Natural killer cell (primary cell): ENCODE data around the gene CHCT1. TPM values are rescaled to one million over a fixed set of nuclear protein-coding genes. Genes with fewer than 3 reads are reported as not detected.
A peak's percentile ranks its signal among the peaks of the same experiment; 100 is the strongest.
"Not testable (repeated sequence)": the region's sequence is repeated elsewhere in the genome, so short reads cannot be mapped to it uniquely, and the experiment has no call there.

Experiments used
- ATAC-seq, 3 donors: fragments of 150-1000 bp in 2 of 3; fragments of 200-7000 bp in 1 of 3; cut with Tn5 transposase; 1 replicate in 1 of 3; 2 replicates in 2 of 3; pipeline ENCODE4 v1.10.0; 2021; ENCODE audit warnings: mild to moderate bottlenecking in 2 of 3, moderate library complexity in 2 of 3
- DNase-seq, 2 donors: peaks; one replicate each; pipeline versions ENCODE4 v3.0.0 to v3.0.0-alpha.2; 2013 to 2021; ENCODE audit warnings: mixed read lengths in 1 of 2
- H3K27ac ChIP-seq: one replicate; pipeline ENCODE4 v1.5.1; 2013; ENCODE audit warnings: mild to moderate bottlenecking, low read length
- H3K27me3 ChIP-seq: one replicate; pipeline ENCODE4 v1.6.1; 2013; ENCODE audit warnings: low read length; ENCODE audit not compliant: control insufficient read depth, insufficient read depth
- H3K36me3 ChIP-seq: one replicate; pipeline ENCODE4 v1.6.1; 2013; ENCODE audit warnings: low read length; ENCODE audit not compliant: control insufficient read depth, insufficient read depth
- H3K4me1 ChIP-seq: one replicate; pipeline ENCODE4 v1.6.1; 2013; ENCODE audit warnings: low read length; ENCODE audit not compliant: control insufficient read depth, insufficient read depth
- H3K4me3 ChIP-seq: one replicate; pipeline ENCODE4 v1.5.1; 2013; ENCODE audit warnings: low read length
- H3K9me3 ChIP-seq: one replicate; pipeline ENCODE4 v1.6.1; 2013; ENCODE audit warnings: low read length; ENCODE audit not compliant: control insufficient read depth, insufficient read depth
- H3K27ac Mint-ChIP-seq, 2 donors: one replicate each; pipeline ENCODE4 v1.8.0; 2022; ENCODE audit warnings: mild to moderate bottlenecking in 2 of 2, mixed read lengths in 2 of 2, moderate library complexity in 1 of 2
- H3K27me3 Mint-ChIP-seq, 2 donors: one replicate each; pipeline ENCODE4 v1.8.0; 2022; ENCODE audit warnings: low read depth in 2 of 2, mixed read lengths in 2 of 2
- H3K36me3 Mint-ChIP-seq: one replicate; pipeline ENCODE4 v1.8.0; 2022; ENCODE audit warnings: mixed read lengths
- H3K4me1 Mint-ChIP-seq, 2 donors: one replicate each; pipeline ENCODE4 v1.8.0; 2022; ENCODE audit warnings: mixed read lengths in 2 of 2
- H3K4me3 Mint-ChIP-seq: one replicate; pipeline ENCODE4 v1.8.0; 2022; ENCODE audit warnings: mild to moderate bottlenecking, moderate library complexity, mixed read lengths
- H3K9me3 Mint-ChIP-seq, 2 donors: one replicate each; pipeline ENCODE4 v1.8.0; 2022; ENCODE audit warnings: mixed read lengths in 2 of 2
- CTCF ChIP-seq: fragments of 200-600 bp; IDR thresholded peaks from one replicate; pipeline ENCODE4 v1.8.0; 2022; ENCODE audit warnings: antibody characterized with exemption
- whole genome bisulfite sequencing: methylation state at CpG from one replicate; pipeline ENCODE4 v1.1.7; 2013; ENCODE audit warnings: missing lambda C conversion rate; ENCODE audit not compliant: insufficient coverage; 5-methylcytosine and 5-hydroxymethylcytosine counted together
- intact Hi-C: fragments of 100-400 bp; cut with micrococcal nuclease; formaldehyde crosslinking; loops from one replicate; pipeline ENCODE4 v1.14.2; 2022
- total RNA-seq, 4 donors: library from RNA; stranded (reverse); fragments of 120-200 nt in 1 of 4; gene quantifications; one replicate each; pipeline versions ENCODE4 v1.2.3 to v1.2.4, GENCODE V29; 2013 to 2022

The CHCT1 gene
- not detected for total RNA-seq
- not detected for total RNA-seq (2013)

- Mint-ChIP-seq H3K36me3 (no peaks in the 10 kb centered on the region), H3K4me3 (peak within 1 kb of the TSS; percentile 83), H3K4me1 (peaks cover 11 to 12% of the 10 kb centered on the region in 2 donors), H3K27me3 (peaks cover 0 to under 1% of the 10 kb centered on the region in 2 donors), H3K27ac (peak within 1 kb of the TSS; percentile 21 to 89), H3K9me3 (no peaks in the 10 kb centered on the region)
- Histone ChIP-seq H3K36me3 (no peaks in the 10 kb centered on the region), H3K4me3 (peak within 1 kb of the TSS; percentile 56), H3K9me3 (no peaks in the 10 kb centered on the region), H3K4me1 (peaks cover 10% of the 10 kb centered on the region), H3K27me3 (no peaks in the 10 kb centered on the region), H3K27ac (peak within 1 kb of the TSS; percentile 27)
- ATAC-seq (no peak), DNase-seq (no peak)
- intact Hi-C loops, result no loop called here
- 82% methylated on average over 18 of the region's 18 CpGs for WGBS
- TF ChIP-seq CTCF, result no peak
Measured at GRCh38 chr17:60422162-60422665, at the start of gene CHCT1. Gene CHCT1, plus strand, starts transcription at chr17:60422489. Its CDS starts 104 bp downstream, at chr17:60422593.

DNA sequence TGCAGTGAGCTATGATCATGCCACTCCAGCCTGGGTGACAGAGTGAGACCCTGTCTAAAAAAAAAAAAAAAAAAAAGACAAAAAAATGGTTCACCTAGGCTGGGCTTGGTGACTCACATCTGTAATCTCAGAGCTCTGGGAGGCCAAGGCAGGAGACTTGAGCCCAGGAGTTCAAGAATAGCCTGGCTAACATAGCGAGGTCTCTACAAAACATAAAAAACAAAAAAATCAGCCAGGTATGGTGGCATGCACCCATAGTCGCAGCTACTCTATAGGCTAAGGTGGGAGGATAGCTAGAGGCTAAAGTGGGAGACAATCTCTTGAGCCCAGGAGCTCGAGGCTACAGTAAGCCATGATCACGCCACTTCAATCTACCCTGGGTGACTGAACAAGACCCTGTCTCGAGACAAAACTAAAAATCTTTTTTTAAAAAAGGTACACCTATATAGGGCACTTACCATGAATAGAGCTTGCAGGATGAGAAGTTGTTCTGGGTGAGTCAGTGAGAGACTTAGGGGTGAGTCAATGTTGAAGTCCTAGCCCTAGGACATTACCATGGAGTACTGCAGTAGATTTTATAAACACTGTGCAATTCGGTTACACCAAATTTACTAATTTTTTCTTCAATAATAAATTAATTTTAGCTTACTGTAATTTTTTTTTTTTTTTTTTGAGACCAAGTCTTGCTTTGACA lies 49.4 kb upstream of the CHCT1 start:
- Histone ChIP-seq H3K4me1 (peaks cover 6% of the 10 kb centered on the region), H3K9me3 (no peaks in the 10 kb centered on the region), H3K4me3 (no peak overlapping the region), H3K27ac (no peak overlapping the region), H3K27me3 (no peaks in the 10 kb centered on the region), H3K36me3 (no peaks in the 10 kb centered on the region)
- no peak for TF ChIP-seq CTCF
- WGBS, result 94% methylated on average over 2 of the region's 6 CpGs
- DNase-seq, result no peak
- Mint-ChIP-seq H3K9me3 (no peaks in the 10 kb centered on the region), H3K36me3 (no peaks in the 10 kb centered on the region), H3K4me1 (peaks cover 8 to 15% of the 10 kb centered on the region in 2 donors), H3K27me3 (no peaks in the 10 kb centered on the region), H3K27ac (peak overlapping the region in 1 of 2 donors; percentile 45), H3K4me3 (no peak overlapping the region)
- ATAC-seq, result peak in 1 of 3 donors; percentile 52
- intact Hi-C loops, result no loop called here

GRCh38 chr17:60378187-60378586 lies 44.1 kb upstream of the CHCT1 start:
- H3K9me3 ChIP-seq, H3K27me3 ChIP-seq, ATAC-seq, H3K4me3 Mint-ChIP-seq, H3K36me3 Mint-ChIP-seq, H3K27ac ChIP-seq, H3K4me1 ChIP-seq, H3K4me3 ChIP-seq, intact Hi-C loops, H3K27ac Mint-ChIP-seq, DNase-seq, H3K9me3 Mint-ChIP-seq, H3K4me1 Mint-ChIP-seq, H3K36me3 ChIP-seq, H3K27me3 Mint-ChIP-seq: not testable (repeated sequence)
- no CpG with 5 or more reads among the region's 1 CpG for WGBS

DNA sequence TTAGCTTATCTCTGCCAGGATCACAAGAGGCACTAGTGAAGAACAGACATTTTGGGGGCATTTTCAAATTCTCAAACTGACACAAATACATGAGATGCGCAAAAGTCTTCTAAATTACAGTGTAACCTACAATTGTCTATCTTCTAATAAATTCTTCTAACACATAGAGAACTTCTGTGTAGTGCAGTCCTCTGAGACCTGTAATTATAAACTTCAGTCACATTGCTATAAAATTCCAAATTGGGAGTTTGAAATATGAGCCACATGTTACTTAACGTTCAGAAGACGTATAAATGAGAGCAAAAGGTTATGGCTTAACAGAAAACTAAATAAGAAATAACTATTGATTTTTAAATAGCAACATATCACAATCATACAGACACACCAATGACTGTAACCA lies 42.8 kb upstream of the CHCT1 start:
- ATAC-seq, H3K9me3 ChIP-seq, H3K36me3 ChIP-seq, H3K27me3 Mint-ChIP-seq, H3K4me3 Mint-ChIP-seq, H3K4me1 ChIP-seq, DNase-seq, H3K4me3 ChIP-seq, H3K27ac ChIP-seq, H3K36me3 Mint-ChIP-seq, H3K9me3 Mint-ChIP-seq, H3K27me3 ChIP-seq, H3K27ac Mint-ChIP-seq, intact Hi-C loops: not testable (repeated sequence)
- WGBS, result no CpG with 5 or more reads among the region's 3 CpGs
- peaks cover 12 to 20% of the 10 kb centered on the region in 2 donors for H3K4me1 Mint-ChIP-seq
